ENCODE results near the gene NUP62. TPM values are rescaled to one million over a fixed set of nuclear protein-coding genes. Genes with fewer than 3 reads are reported as not detected.

Gene NUP62
- total RNA-seq, 2 experiments from 2014 or later = 113 to 119 TPM

DNA sequence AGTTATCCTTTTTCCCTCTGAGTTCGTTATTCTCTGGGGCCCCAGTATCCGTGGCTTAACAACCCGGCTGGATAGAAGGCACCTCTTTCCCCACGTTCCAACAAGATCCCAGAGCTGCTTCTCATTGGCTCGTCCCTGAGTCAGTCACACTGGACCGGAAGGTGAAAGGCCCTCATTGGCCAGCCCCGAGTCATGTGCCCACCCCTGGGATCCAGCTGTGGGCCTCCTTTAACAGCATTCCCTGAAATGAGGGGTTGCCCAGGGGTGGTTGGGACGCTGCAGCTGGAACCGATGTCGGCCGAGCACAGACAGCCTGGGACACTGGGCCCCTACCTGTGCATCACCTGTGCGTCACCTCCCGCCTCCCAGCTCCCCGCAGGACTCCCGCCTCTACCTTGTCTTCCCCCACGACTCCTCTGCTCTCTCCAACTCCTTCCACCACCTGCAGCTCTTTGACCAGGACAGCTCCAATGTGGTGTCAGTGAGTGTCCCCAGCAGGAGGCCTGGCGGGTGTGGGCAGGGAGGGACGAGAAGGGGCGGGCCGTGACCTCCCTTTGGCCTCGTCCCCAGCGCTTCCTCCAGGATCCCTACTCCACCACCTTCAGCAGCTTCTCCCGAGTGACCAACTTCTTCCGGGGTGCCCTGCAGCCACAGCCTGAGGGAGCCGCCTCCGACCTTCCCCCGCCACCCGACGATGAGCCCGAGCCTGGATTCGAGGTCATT, 47.5 kb downstream of the NUP62 start:
- no peak for TF ChIP-seq CTCF (IDR thresholded peaks at IDR 0.05)
- H3K4me3 Mint-ChIP-seq = no peak overlapping the region
- POLR2A ChIA-PET = interaction anchor here (1.0 to 1.7 kb wide), 3 partner anchors 9 to 13 kb away, joined by 4 to 5 read pairs (median 4); no protein-coding TSS in a partner anchor
- peaks cover 41% of the 10 kb centered on the region for H3K36me3 Mint-ChIP-seq (ENCODE audit: low read depth)
- H3K4me1 Mint-ChIP-seq (ENCODE audit: low read depth) = peaks cover 12% of the 10 kb centered on the region
- ATAC-seq (no peak), DNase-seq (no peak)
- H3K27me3 Mint-ChIP-seq = no peaks in the 10 kb centered on the region
- H3K9me3 Mint-ChIP-seq = no peaks in the 10 kb centered on the region
- intact Hi-C loops (cut with micrococcal nuclease) = no loop called here
- no peak overlapping the region for H3K27ac Mint-ChIP-seq
- CTCF ChIA-PET = interaction anchor here (0.7 to 2.1 kb wide), 2 partner anchors 9 to 32 kb away, joined by 3 to 10 read pairs; no protein-coding TSS in a partner anchor

DNA sequence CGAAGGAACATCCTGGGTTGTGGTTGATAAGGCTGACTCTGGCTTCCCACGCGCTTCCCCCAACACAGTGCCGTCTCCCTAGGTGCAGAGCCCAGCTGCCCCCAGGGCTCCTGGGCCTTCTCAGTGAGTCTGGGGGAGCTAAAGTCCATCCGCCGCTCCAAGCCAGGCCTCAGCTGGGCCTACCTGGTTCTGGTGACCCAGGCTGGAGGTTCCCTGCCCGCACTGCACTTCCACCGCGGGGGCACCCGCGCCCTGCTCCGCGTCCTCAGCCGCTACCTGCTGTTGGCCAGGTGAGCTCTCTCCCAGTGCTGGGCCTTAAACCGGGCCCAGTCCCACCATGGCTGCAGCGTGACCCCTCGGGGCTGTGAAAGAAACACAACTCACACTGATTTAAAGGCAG, 48.1 kb downstream of the NUP62 start:
- ChIA-PET CTCF (interaction anchor here (0.7 to 2.1 kb wide), 2 partner anchors 9 to 32 kb away, joined by 3 to 10 read pairs; no protein-coding TSS in a partner anchor), POLR2A (interaction anchor here (1.0 to 1.1 kb wide), 2 partner anchors 9 to 14 kb away, joined by 4 to 5 read pairs; no protein-coding TSS in a partner anchor)
- TF ChIP-seq CTCF (IDR thresholded peaks at IDR 0.05) = no peak
- Mint-ChIP-seq H3K9me3 (no peaks in the 10 kb centered on the region), H3K27me3 (no peaks in the 10 kb centered on the region), H3K4me3 (no peak overlapping the region), H3K36me3 (ENCODE audit: low read depth) (peaks cover 41% of the 10 kb centered on the region), H3K27ac (no peak overlapping the region), H3K4me1 (ENCODE audit: low read depth) (peaks cover 12% of the 10 kb centered on the region)
- intact Hi-C loops (cut with micrococcal nuclease) = no loop called here
- no peak for DNase-seq
- ATAC-seq = no peak

GRCh38 chr19:49880162-49880869, 49.0 kb downstream of the NUP62 start:
- H3K27ac Mint-ChIP-seq = no peak overlapping the region
- CTCF ChIA-PET = interaction anchor here (2.1 kb wide), 1 partner anchor 10 kb away, joined by 10 read pairs; no protein-coding TSS in a partner anchor

GRCh38 chr19:49879243-49879963, 49.9 kb downstream of the NUP62 start:
- peaks cover 16% of the 10 kb centered on the region for H3K4me1 Mint-ChIP-seq (ENCODE audit: low read depth)
- no peaks in the 10 kb centered on the region for H3K27me3 Mint-ChIP-seq
- ATAC-seq = no peak
- POLR2A ChIA-PET = interaction anchor here (0.8 kb wide), 1 partner anchor 11 kb away, joined by 3 read pairs; no protein-coding TSS in a partner anchor
- H3K9me3 Mint-ChIP-seq = no peaks in the 10 kb centered on the region
- intact Hi-C loops (cut with micrococcal nuclease) = loop anchor here (10.0 kb wide), 1 partner anchor 45 kb away; the partner anchor contains the start of genes ATF5 and NUP62
- no peak overlapping the region for H3K4me3 Mint-ChIP-seq
- H3K36me3 Mint-ChIP-seq (ENCODE audit: low read depth) = peaks cover 35% of the 10 kb centered on the region
- no peak for TF ChIP-seq CTCF (IDR thresholded peaks at IDR 0.05)
- DNase-seq = no peak
- no peak overlapping the region for H3K27ac Mint-ChIP-seq
- CTCF ChIA-PET = interaction anchor here (1.1 kb wide), 1 partner anchor 11 kb away, joined by 4 read pairs; no protein-coding TSS in a partner anchor

More at GRCh38 chr19:49880162-49880869, 49.0 kb downstream of the NUP62 start:
- peaks cover 40% of the 10 kb centered on the region for H3K36me3 Mint-ChIP-seq (ENCODE audit: low read depth)
- peaks cover 12% of the 10 kb centered on the region for H3K4me1 Mint-ChIP-seq (ENCODE audit: low read depth)
- intact Hi-C loops (cut with micrococcal nuclease) = no loop called here
- H3K9me3 Mint-ChIP-seq = no peaks in the 10 kb centered on the region
- H3K27me3 Mint-ChIP-seq = no peaks in the 10 kb centered on the region
- DNase-seq (no peak), ATAC-seq (no peak)
- POLR2A ChIA-PET = no interaction called here
- no peak for TF ChIP-seq CTCF (IDR thresholded peaks at IDR 0.05)
- H3K4me3 Mint-ChIP-seq = no peak overlapping the region
